CD8-positive, alpha-beta memory T cell (primary cell): ENCODE results near the gene DISC1. TPM values are rescaled to one million over a fixed set of nuclear protein-coding genes. Genes with fewer than 3 reads are reported as not detected.
A peak's percentile ranks its signal among the peaks of the same experiment; 100 is the strongest.

Experiments used
- CTCF ChIA-PET: fragments of 350-600 bp; sonication (Branson Sonifier 250); formaldehyde crosslinking; loops from one replicate; lab custom pipeline; 2021; ENCODE audit warnings: antibody characterized with exemption; lab: Charles Lee
- POLR2A ChIA-PET: fragments of 350-600 bp; sonication (Branson Sonifier 250); formaldehyde crosslinking; loops from one replicate; lab custom pipeline; 2021; ENCODE audit warnings: antibody characterized with exemption; lab: Charles Lee
- DNase-seq, 5 donors: peaks; one replicate each; pipeline versions ENCODE4 v3.0.0 to v3.0.0-alpha.2; 2020 to 2022; ENCODE audit warnings: mixed read lengths in 1 of 5
- H3K27ac ChIP-seq: one replicate; pipeline ENCODE4 v1.7.0; 2013; ENCODE audit warnings: low read depth, mild to moderate bottlenecking, low read length, moderate library complexity
- H3K27me3 ChIP-seq: 2 replicates; pipeline ENCODE4 v1.7.0; 2013; ENCODE audit warnings: low read length, mild to moderate bottlenecking; ENCODE audit not compliant: insufficient read depth, poor library complexity, severe bottlenecking
- H3K36me3 ChIP-seq: 2 replicates; pipeline ENCODE4 v1.7.0; 2013; ENCODE audit warnings: mild to moderate bottlenecking, low read length, moderate library complexity; ENCODE audit not compliant: insufficient read depth
- H3K4me1 ChIP-seq: 2 replicates; pipeline ENCODE4 v1.7.0; 2013; ENCODE audit warnings: mild to moderate bottlenecking, low read length, moderate library complexity; ENCODE audit not compliant: insufficient read depth
- H3K4me3 ChIP-seq: 2 replicates; pipeline ENCODE4 v1.7.0; 2013; ENCODE audit warnings: mild to moderate bottlenecking, low read length
- H3K9me3 ChIP-seq: 2 replicates; pipeline ENCODE4 v1.7.0; 2013; ENCODE audit warnings: mild to moderate bottlenecking, low read length
- H3K27ac Mint-ChIP-seq, 8 donors: one replicate each; pipeline ENCODE4 v1.8.0; 2020 to 2021; ENCODE audit warnings: mixed read lengths in 8 of 8, mild to moderate bottlenecking in 6 of 8, inconsistent platforms in 3 of 8, moderate library complexity in 3 of 8
- H3K27me3 Mint-ChIP-seq, 2 donors: one replicate each; pipeline ENCODE4 v1.8.0; 2020 to 2021; ENCODE audit warnings: mixed read lengths in 2 of 2, mild to moderate bottlenecking in 1 of 2, moderate library complexity in 1 of 2
- H3K36me3 Mint-ChIP-seq, 3 donors: one replicate each; pipeline ENCODE4 v1.8.0; 2020 to 2021; ENCODE audit warnings: mixed read lengths in 3 of 3, inconsistent platforms in 1 of 3, mild to moderate bottlenecking in 1 of 3
- H3K4me1 Mint-ChIP-seq, 3 donors: one replicate each; pipeline ENCODE4 v1.8.0; 2020 to 2021; ENCODE audit warnings: mixed read lengths in 3 of 3, inconsistent platforms in 1 of 3, mild to moderate bottlenecking in 1 of 3
- H3K4me3 Mint-ChIP-seq, 7 donors: one replicate each; pipeline ENCODE4 v1.8.0; 2020 to 2021; ENCODE audit warnings: mixed read lengths in 7 of 7, mild to moderate bottlenecking in 6 of 7, moderate library complexity in 4 of 7, inconsistent platforms in 2 of 7
- H3K9me3 Mint-ChIP-seq, 5 donors: one replicate each; pipeline ENCODE4 v1.8.0; 2020 to 2022; ENCODE audit warnings: mixed read lengths in 5 of 5, mild to moderate bottlenecking in 3 of 5, moderate library complexity in 2 of 5, inconsistent platforms in 1 of 5
- polyA plus RNA-seq: library from polyadenylated mRNA; unstranded; fragments of 300-500 nt; fragmentation: Illumina TruSeq; gene quantifications from one replicate; pipeline ENCODE4 v1.2.3, GENCODE V29; 2021
- total RNA-seq, 2 experiments: library from RNA; stranded (reverse); gene quantifications; one replicate each; pipeline ENCODE4 v1.2.3, GENCODE V29; 2021

The DISC1 gene
- total and polyA plus RNA-seq, 3 experiments from 2014 or later: 0.60 to 2.4 (median 1.0) TPM

DNA sequence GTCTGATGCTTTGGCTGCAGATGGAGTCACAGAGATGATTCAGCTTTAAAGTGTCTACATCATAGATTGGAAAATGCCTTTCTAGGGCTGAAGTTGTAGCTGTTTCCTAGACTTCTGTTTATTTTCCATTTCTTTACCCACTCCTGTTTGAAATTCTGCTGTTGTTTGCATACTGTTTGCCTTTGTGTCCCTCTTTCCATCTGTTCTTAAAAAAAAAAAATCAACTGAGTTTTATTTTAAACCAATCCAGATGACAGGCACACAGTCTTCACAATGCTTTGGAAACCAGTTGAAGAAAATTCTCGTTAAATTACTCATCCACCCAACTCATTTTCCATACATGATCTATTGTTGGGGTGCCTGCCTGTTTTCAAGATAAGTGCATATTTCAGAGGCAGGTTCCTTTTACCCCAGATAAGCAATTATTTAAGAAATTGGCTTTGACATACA lies 245.9 kb downstream of the DISC1 start:
- Mint-ChIP-seq H3K27me3 (peaks cover 0 to 1% of the 10 kb centered on the region in 2 donors), H3K36me3 (peaks cover 4 to 28% (median 7%) of the 10 kb centered on the region in 3 donors), H3K4me3 (peak overlapping the region in 5 of 7 donors; percentile 6 to 73 (median 30)), H3K27ac (peak overlapping the region in 6 of 8 donors; percentile 6 to 93 (median 44)), H3K9me3 (peaks cover 0 to 5% (median 2%) of the 10 kb centered on the region in 5 donors), H3K4me1 (peaks cover 41 to 48% (median 42%) of the 10 kb centered on the region in 3 donors)
- H3K36me3 ChIP-seq: no peaks in the 10 kb centered on the region
- CTCF ChIA-PET: no interaction called here
- no peak overlapping the region for H3K27ac ChIP-seq
- H3K4me1 ChIP-seq: peaks cover 20% of the 10 kb centered on the region
- H3K4me3 ChIP-seq: no peak overlapping the region
- no peaks in the 10 kb centered on the region for H3K27me3 ChIP-seq
- DNase-seq: no peak
- H3K9me3 ChIP-seq: no peaks in the 10 kb centered on the region
- POLR2A ChIA-PET: no interaction called here

DNA sequence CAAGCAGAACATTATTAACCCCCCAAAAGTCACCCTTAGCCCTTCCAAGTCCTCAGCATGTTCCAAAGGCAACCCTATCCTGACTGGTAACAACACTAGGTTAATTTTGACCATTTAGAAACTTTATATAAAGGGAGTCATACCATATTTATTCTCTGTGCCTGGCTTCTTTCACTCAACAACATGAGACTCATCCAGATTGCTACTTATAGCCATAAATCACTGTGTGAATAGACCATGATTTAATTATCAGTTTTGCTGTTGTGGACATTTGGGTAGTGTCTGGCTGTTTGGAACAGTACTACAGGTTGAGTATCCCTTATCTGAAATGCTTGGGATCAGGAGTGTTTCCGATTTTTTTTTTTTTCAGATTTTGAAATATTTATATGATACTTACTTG lies 252.1 kb downstream of the DISC1 start:
- no peaks in the 10 kb centered on the region for H3K36me3 ChIP-seq
- H3K9me3 ChIP-seq: no peaks in the 10 kb centered on the region
- POLR2A ChIA-PET: no interaction called here
- H3K9me3 Mint-ChIP-seq: peaks cover 0 to 5% (median 2%) of the 10 kb centered on the region in 5 donors
- H3K36me3 Mint-ChIP-seq: peaks cover 3 to 18% (median 10%) of the 10 kb centered on the region in 3 donors
- H3K4me3 ChIP-seq: no peak overlapping the region
- no peak overlapping the region for H3K4me3 Mint-ChIP-seq
- H3K27ac ChIP-seq: no peak overlapping the region
- peaks cover 0 to 1% of the 10 kb centered on the region in 2 donors for H3K27me3 Mint-ChIP-seq
- CTCF ChIA-PET: no interaction called here
- no peaks in the 10 kb centered on the region for H3K4me1 ChIP-seq
- H3K27me3 ChIP-seq: no peaks in the 10 kb centered on the region
- H3K27ac Mint-ChIP-seq: peak overlapping the region in 1 of 8 donors; percentile 74
- DNase-seq: no peak
- peaks cover 9 to 12% (median 9%) of the 10 kb centered on the region in 3 donors for H3K4me1 Mint-ChIP-seq

DNA sequence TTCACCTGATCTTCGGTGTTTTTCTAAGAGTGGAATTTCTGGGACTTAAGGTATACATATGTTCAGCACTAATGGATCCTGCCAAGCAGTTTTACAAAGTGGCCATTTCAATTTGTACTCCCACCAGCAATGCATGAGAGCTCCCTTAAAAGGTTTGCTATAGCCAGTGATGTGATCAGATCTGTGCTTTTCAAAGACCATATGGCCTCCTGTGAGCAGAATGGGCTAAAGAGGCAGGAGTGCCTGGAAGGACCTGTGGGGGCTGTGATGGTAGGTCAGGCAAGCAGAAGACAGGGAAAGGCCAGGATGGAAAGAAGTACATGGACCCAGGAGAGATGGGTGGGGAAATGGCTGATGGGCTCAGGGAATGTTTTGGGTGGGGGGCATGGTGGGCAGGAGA lies 252.7 kb downstream of the DISC1 start:
- Mint-ChIP-seq H3K4me3 (no peak overlapping the region), H3K27me3 (peaks cover 0 to 1% of the 10 kb centered on the region in 2 donors), H3K9me3 (peaks cover 0 to 5% (median 2%) of the 10 kb centered on the region in 5 donors), H3K4me1 (peaks cover 9 to 12% (median 9%) of the 10 kb centered on the region in 3 donors), H3K27ac (peak overlapping the region in 1 of 8 donors; percentile 84), H3K36me3 (peaks cover 3 to 18% (median 10%) of the 10 kb centered on the region in 3 donors)
- Histone ChIP-seq H3K36me3 (no peaks in the 10 kb centered on the region), H3K4me1 (no peaks in the 10 kb centered on the region), H3K27me3 (no peaks in the 10 kb centered on the region), H3K4me3 (no peak overlapping the region), H3K9me3 (no peaks in the 10 kb centered on the region), H3K27ac (no peak overlapping the region)
- ChIA-PET CTCF (no interaction called here), POLR2A (no interaction called here)
- DNase-seq: no peak

DNA sequence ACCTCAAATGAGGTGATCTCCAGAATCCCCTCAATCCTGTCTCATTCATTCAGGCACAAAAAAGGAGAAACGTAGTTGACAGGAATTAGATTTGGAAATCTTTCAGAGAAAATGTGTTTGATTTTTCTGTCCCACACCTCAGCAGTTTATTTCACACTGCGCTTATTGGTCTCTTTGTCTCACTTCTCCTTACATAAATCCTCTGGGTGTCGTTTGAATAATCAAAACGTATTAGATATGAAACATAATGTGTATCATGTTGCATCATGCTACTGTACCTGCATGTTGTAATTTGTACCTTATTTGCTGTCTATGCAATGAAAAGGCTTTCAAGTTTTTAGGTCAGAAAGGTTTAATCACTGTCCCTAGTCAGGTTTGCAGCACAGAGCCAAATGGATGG lies 255.7 kb downstream of the DISC1 start:
- ChIA-PET POLR2A (no interaction called here), CTCF (no interaction called here)
- Histone ChIP-seq H3K36me3 (no peaks in the 10 kb centered on the region), H3K27me3 (no peaks in the 10 kb centered on the region), H3K9me3 (no peaks in the 10 kb centered on the region), H3K4me3 (no peak overlapping the region), H3K4me1 (no peaks in the 10 kb centered on the region), H3K27ac (no peak overlapping the region)
- H3K27me3 Mint-ChIP-seq: no peaks in the 10 kb centered on the region
- H3K36me3 Mint-ChIP-seq: peaks cover 0 to 3% (median 3%) of the 10 kb centered on the region in 3 donors
- peaks cover 0 to 2% (median 0%) of the 10 kb centered on the region in 5 donors for H3K9me3 Mint-ChIP-seq
- H3K4me3 Mint-ChIP-seq: no peak overlapping the region
- no peak for DNase-seq
- H3K4me1 Mint-ChIP-seq: peaks cover 9 to 12% (median 9%) of the 10 kb centered on the region in 3 donors
- H3K27ac Mint-ChIP-seq: no peak overlapping the region

DNA sequence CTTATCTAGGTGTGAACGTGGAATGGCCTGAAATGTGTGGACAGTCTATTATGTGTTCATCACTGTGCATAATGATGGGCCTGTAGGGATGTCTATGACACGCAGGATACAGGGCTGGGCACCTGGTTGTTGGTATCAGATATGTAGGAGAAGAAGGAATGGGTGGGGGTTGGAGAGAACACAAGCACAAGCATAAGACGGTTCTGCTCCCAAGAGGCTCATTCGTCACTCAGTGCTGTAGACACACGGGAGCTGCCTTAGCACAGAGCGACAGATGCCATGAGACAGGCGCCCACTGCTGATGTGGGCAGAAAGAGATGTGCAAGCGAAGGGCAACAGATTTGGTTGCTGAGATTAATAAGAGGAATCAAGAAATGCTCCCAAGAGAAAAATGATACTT lies 256.2 kb downstream of the DISC1 start:
- H3K27ac ChIP-seq: no peak overlapping the region
- H3K4me3 Mint-ChIP-seq: no peak overlapping the region
- H3K27me3 ChIP-seq: no peaks in the 10 kb centered on the region
- peaks cover 0 to 2% (median 0%) of the 10 kb centered on the region in 5 donors for H3K9me3 Mint-ChIP-seq
- ChIA-PET POLR2A (no interaction called here), CTCF (interaction anchor here (1.2 kb wide), 1 partner anchor 10 kb away, joined by 3 read pairs; no protein-coding TSS in a partner anchor)
- H3K4me1 Mint-ChIP-seq: peaks cover 9% of the 10 kb centered on the region in 3 donors
- H3K4me1 ChIP-seq: no peaks in the 10 kb centered on the region
- H3K9me3 ChIP-seq: no peaks in the 10 kb centered on the region
- H3K27me3 Mint-ChIP-seq: no peaks in the 10 kb centered on the region
- H3K36me3 ChIP-seq: no peaks in the 10 kb centered on the region
- peaks cover 0 to 3% (median 3%) of the 10 kb centered on the region in 3 donors for H3K36me3 Mint-ChIP-seq
- no peak for DNase-seq
- H3K27ac Mint-ChIP-seq: peak overlapping the region in 3 of 8 donors; percentile 14 to 66 (median 33)
- no peak overlapping the region for H3K4me3 ChIP-seq

DNA sequence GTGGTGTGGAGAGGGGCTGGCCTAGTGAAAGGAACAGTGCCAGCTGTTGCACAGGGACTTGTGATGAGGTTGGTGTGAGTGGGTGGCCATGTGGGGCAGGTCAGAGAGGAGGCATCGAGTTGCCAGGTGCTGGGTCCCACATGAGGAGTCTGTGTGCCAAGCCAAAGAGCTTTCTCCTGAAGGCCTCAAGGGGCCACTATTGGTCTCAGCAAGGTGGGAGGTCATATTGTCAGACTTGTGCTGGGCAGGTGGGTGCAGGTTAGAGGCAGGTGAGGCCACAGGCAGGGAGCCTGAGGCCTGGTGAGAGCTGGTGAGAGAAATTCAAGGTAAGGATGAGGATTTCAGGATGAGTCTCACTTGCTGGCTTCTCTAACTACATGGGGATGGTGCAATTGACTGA lies 256.8 kb downstream of the DISC1 start:
- ChIA-PET POLR2A (no interaction called here), CTCF (interaction anchor here (1.2 kb wide), 1 partner anchor 9 kb away, joined by 3 read pairs; no protein-coding TSS in a partner anchor)
- H3K4me3 Mint-ChIP-seq: no peak overlapping the region
- peaks cover 0 to 2% (median 0%) of the 10 kb centered on the region in 5 donors for H3K9me3 Mint-ChIP-seq
- H3K27ac Mint-ChIP-seq: peak overlapping the region in 4 of 8 donors; percentile 39 to 75 (median 70)
- H3K27me3 Mint-ChIP-seq: no peaks in the 10 kb centered on the region
- Histone ChIP-seq H3K27ac (no peak overlapping the region), H3K36me3 (no peaks in the 10 kb centered on the region), H3K4me1 (no peaks in the 10 kb centered on the region), H3K4me3 (no peak overlapping the region), H3K9me3 (no peaks in the 10 kb centered on the region), H3K27me3 (no peaks in the 10 kb centered on the region)
- DNase-seq: no peak
- H3K4me1 Mint-ChIP-seq: peaks cover 5 to 8% (median 5%) of the 10 kb centered on the region in 3 donors
- H3K36me3 Mint-ChIP-seq: peaks cover 0 to 7% (median 3%) of the 10 kb centered on the region in 3 donors

DNA sequence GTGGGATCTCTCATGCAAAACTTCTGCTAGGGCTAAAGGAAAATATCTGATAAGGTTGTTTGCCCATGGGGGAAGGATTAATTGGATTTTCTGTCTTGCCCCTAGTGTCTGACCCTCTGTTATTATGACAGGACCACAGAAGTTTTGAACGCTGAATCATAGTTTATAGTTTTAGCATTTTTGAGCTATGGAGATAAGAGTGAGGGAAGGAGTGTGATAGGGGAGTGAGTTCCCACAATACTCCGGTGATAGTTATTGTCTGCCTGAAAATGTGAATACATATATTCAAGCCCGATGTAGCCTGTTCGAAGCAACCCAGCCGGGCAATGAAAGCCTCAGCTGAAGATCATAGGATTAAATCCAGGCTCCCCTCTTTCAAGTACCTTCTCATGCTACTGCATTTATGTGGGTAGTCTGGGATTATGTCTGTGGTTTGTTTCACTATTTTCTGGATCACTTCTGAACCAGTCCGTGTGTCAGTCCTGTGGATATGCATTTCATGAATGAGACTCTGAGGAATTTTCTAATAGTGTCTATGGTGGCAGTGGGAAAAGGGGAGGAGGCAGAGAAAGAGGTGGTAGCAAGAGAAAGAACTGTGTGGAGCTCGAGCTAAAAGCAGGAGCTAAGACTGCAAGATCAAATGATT lies 258.7 kb downstream of the DISC1 start:
- no peaks in the 10 kb centered on the region for H3K27me3 Mint-ChIP-seq
- Histone ChIP-seq H3K4me1 (no peaks in the 10 kb centered on the region), H3K9me3 (no peaks in the 10 kb centered on the region), H3K36me3 (no peaks in the 10 kb centered on the region), H3K27me3 (no peaks in the 10 kb centered on the region), H3K27ac (no peak overlapping the region), H3K4me3 (no peak overlapping the region)
- H3K9me3 Mint-ChIP-seq: peaks cover 0 to 2% (median 0%) of the 10 kb centered on the region in 5 donors
- peaks cover 0 to 7% (median 0%) of the 10 kb centered on the region in 3 donors for H3K36me3 Mint-ChIP-seq
- CTCF ChIA-PET: no interaction called here
- peak overlapping the region in 2 of 8 donors; percentile 8 to 54 for H3K27ac Mint-ChIP-seq
- peaks cover 5 to 8% (median 5%) of the 10 kb centered on the region in 3 donors for H3K4me1 Mint-ChIP-seq
- POLR2A ChIA-PET: no interaction called here
- DNase-seq: no peak
- no peak overlapping the region for H3K4me3 Mint-ChIP-seq

DNA sequence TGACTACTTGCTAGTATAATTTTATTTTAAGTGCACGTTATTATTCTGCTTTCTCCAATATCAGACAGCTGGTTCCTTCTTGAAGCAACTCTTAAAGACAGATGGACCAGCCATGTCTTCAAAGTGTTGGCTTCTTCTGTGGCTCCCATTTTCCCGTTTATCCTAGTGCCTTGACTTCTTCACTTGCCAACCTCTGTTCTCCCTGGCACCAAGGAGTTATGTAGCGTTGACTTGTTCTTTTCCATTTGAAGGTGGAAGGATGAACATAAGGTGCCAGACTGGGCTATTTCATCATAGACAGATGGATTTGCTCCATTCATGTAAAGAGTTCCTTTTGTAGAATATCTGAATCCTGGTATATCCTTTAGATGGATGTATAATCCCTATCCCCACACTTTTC lies 260.6 kb downstream of the DISC1 start:
- Mint-ChIP-seq H3K4me1 (peaks cover 5 to 14% (median 5%) of the 10 kb centered on the region in 3 donors), H3K27me3 (no peaks in the 10 kb centered on the region), H3K36me3 (peaks cover 0 to 7% (median 0%) of the 10 kb centered on the region in 3 donors), H3K4me3 (no peak overlapping the region), H3K9me3 (peaks cover 0 to 2% (median 0%) of the 10 kb centered on the region in 5 donors), H3K27ac (no peak overlapping the region)
- POLR2A ChIA-PET: no interaction called here
- H3K4me3 ChIP-seq: no peak overlapping the region
- H3K36me3 ChIP-seq: no peaks in the 10 kb centered on the region
- no peak overlapping the region for H3K27ac ChIP-seq
- H3K9me3 ChIP-seq: no peaks in the 10 kb centered on the region
- no peaks in the 10 kb centered on the region for H3K4me1 ChIP-seq
- CTCF ChIA-PET: no interaction called here
- no peak for DNase-seq
- no peaks in the 10 kb centered on the region for H3K27me3 ChIP-seq
